GM18505 (cell line): Measurements from ENCODE around the gene ALPK3.
"Not testable (repeated sequence)": the region's sequence is repeated elsewhere in the genome, so short reads cannot be mapped to it uniquely, and the experiment has no call there.

Experiments
- ATAC-seq: cut with Tn5 transposase; IDR thresholded peaks from one replicate; pipeline ENCODE4 v1.9.1; 2021; ENCODE audit not compliant: unreplicated experiment
- POLR2A ChIP-seq: IDR thresholded peaks from 4 replicates; pipeline ENCODE4 v1.6.1; 2011; ENCODE audit warnings: borderline replicate concordance; ENCODE audit not compliant: insufficient read depth, insufficient read length; ENCODE audit errors: extremely low read depth

The ALPK3 gene

GRCh38 chr15:84839714-84840113 lies 22.6 kb downstream of the ALPK3 start:
- no peak for TF ChIP-seq POLR2A
- no peak for ATAC-seq

DNA sequence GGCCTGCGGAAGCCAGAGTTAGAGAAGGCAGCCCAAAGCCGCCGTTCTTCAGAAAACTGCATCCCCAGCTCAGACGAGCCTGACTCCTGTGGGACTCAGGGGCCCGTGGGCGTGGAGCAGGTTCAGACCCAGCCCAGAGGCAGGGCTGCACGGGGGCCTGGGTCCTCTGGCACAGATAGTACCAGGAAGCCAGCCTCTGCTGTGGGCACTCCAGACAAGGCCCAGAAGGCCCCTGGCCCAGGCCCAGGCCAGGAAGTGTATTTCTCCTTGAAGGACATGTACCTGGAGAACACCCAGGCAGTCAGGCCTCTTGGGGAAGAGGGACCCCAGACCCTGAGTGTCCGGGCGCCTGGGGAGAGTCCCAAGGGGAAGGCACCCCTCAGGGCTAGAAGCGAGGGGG lies 23.1 kb downstream of the ALPK3 start:
- no peak for ATAC-seq

GRCh38 chr15:84840741-84841429 lies 23.7 kb downstream of the ALPK3 start:
- no peak for TF ChIP-seq POLR2A
- ATAC-seq, result no peak

More for the DNA sequence above, 23.1 kb downstream of the ALPK3 start:
- TF ChIP-seq POLR2A, result no peak

- no peak for TF ChIP-seq POLR2A
- ATAC-seq, result no peak
Observed at GRCh38 chr15:84842781-84843180, 25.6 kb downstream of the ALPK3 start.

DNA sequence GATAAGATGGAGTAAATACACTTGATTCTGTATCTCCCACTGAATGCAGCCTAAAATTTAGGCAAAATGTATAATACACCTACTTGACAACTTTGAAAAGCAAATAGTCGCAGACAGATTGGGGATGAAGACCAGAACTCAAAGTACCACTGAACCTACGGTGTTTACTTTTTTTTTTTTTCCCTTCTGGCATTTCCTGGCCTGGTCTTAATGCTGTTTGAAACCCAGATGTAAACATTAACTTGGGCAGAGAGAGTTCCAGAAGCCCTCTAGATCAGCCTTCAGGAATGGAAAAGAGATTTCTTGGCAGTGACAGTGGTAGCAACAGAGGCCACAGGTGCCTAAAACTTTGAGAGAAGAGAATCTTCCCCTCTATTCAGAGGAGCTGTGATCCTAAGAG lies 27.8 kb downstream of the ALPK3 start:
- ATAC-seq, result no peak
- TF ChIP-seq POLR2A, result no peak

DNA sequence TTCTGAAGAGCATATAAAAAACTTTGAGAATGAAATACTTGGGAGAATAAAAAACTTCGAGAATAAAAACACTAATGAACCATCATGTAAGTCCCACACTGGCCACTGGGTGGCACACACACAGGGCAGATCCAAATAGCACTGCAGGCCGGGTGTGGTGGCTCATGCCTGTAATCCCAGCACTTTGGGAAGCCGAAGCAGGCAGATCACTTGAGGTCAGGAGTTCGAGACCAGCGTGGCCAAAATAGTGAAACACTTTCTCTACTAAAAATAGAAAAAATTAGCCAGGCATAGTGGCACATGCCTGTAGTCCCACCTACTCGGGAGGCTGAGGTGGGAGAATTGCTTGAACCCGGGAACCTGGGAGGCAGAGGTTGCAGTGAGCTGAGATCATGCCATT lies 28.5 kb downstream of the ALPK3 start:
- not testable (repeated sequence) for ATAC-seq

DNA sequence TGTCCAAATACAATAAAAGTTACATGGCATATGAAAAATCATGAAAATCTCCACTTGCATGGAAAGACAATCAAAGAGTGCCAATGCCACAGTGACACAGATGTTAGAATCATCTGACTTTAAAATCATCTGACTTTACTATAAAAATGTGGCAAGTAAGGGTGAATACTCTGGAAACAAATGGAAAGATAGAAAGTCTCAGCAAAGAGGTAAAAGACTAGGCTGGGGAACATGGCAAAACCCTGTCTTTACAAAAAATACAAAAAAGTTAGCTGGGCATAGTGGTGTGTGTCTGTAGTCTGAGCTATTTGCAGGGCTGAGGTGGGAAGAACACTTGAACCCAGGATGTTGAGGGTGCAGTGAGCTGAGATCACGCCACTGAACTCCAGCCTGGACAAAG lies 29.1 kb downstream of the ALPK3 start:
- no peak for ATAC-seq
- no peak for TF ChIP-seq POLR2A

DNA sequence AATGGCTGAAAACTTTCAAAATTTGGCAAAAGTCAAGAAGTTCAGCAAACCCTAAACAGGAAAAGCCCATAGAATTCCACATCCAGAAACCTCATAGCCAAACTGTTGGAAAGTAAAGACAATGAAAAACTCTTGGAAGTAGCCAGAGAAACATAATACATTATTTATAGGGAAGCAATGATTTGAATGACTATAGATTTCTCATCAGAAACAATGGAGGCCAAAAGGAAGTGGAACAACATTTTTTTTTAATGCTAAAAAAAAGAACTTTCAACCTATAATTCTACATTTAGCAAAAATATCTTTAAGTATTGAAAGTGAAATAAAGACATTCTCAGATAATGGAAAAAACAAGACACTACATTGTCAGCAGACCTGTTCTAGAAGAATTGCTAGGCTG lies 30.2 kb downstream of the ALPK3 start:
- no peak for TF ChIP-seq POLR2A
- no peak for ATAC-seq

GRCh38 chr15:84852212-84852611 lies 35.1 kb downstream of the ALPK3 start:
- ATAC-seq, result no peak
- TF ChIP-seq POLR2A, result no peak

DNA sequence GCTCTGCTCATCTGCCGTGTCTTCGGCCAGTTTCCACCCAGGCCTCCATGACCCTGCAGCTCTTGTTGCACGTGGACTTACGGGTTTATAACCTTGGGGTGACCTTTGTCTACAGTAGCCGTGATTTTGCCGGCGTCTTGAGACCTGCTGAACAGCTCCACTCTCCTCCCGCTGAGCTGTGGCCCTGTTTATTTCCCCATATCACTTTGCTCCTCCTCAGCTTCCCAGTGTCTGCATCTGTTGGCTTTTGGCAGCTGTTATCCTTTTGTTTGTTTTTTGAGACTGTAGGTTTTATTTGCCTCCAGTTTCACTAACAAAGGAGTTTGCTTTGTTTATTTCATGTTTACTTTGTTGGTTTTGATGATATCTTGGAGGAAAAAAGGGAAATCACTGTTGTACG lies 38.0 kb downstream of the ALPK3 start:
- no peak for ATAC-seq
- TF ChIP-seq POLR2A, result no peak

DNA sequence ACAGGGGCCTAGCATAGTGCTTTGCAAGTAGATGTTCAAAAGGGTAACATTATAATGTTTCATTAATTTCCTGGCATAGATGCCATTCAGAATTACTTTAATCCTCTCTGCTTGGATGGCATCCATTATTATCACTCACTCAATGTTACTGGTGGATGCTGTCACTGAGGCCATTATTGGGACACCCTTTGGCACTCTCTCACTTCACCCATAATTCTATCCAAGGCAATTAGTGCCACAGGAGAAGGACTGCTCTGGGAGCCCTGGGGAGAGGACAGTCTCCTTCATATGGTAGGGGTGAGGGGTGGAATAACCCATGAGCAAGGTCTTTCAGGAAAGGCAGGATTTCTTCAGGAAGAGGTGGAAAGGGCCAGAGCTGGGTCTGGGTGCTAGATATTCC lies 38.6 kb downstream of the ALPK3 start:
- no peak for ATAC-seq
- TF ChIP-seq POLR2A, result no peak

GRCh38 chr15:84856731-84857417 lies 39.7 kb downstream of the ALPK3 start:
- no peak for ATAC-seq
- no peak for TF ChIP-seq POLR2A

- TF ChIP-seq POLR2A, result no peak
- ATAC-seq, result no peak
Observed at GRCh38 chr15:84857418-84858004, 40.4 kb downstream of the ALPK3 start.

DNA sequence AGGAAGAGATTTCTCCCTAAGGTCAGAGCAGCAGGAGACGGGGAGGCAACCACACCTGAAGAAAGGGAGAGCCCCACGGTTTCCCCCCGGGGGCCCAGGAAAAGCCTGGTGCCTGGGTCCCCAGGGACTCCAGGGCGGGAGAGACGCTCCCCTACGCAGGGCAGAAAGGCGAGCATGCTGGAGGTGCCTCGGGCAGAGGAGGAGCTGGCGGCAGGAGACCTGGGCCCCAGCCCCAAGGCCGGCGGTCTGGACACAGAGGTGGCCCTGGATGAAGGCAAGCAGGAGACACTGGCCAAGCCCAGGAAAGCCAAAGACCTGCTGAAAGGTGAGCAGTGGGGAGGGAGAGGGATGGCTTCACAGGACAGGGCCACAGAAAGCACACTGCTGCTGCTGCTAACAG lies 41.1 kb downstream of the ALPK3 start:
- no peak for TF ChIP-seq POLR2A
- ATAC-seq, result no peak
